HL-60 (cell line): Measurements from ENCODE around the gene LINS1.

Experiments used
- DNase-seq, 2 experiments: peaks; one replicate each; pipeline ENCODE4 v3.0.0-alpha.2; 2010 to 2020; ENCODE audit warnings: low read depth in 1 of 2, low spot score in 1 of 2
- H3K27ac ChIP-seq: fragments of 250-450 bp; sonication (Bioruptor Pico); replicated peaks from 2 replicates; pipeline ENCODE4 v1.5.1; 2020; ENCODE audit warnings: mild to moderate bottlenecking, moderate library complexity
- H3K27me3 ChIP-seq: fragments of 250-450 bp; sonication (Bioruptor Pico); 2 replicates; pipeline ENCODE4 v1.5.1; 2021; ENCODE audit warnings: mild to moderate bottlenecking, moderate library complexity; ENCODE audit not compliant: insufficient read depth, poor library complexity, severe bottlenecking
- H3K4me3 ChIP-seq: replicated peaks from 2 replicates; pipeline ENCODE4 v1.5.1; 2011; ENCODE audit warnings: mild to moderate bottlenecking, control low read depth, low read length; ENCODE audit not compliant: insufficient read depth
- CTCF ChIP-seq: IDR thresholded peaks from one replicate; pipeline ENCODE4 v1.5.1; 2011; ENCODE audit warnings: low read length, control low read depth, inconsistent platforms; ENCODE audit not compliant: insufficient read depth
- GABPA ChIP-seq: IDR thresholded peaks from 2 replicates; pipeline ENCODE4 v1.6.1; 2012; ENCODE audit warnings: low read depth
- POLR2AphosphoS5 ChIP-seq: IDR thresholded peaks from 2 replicates; pipeline ENCODE4 v1.6.1; 2012; ENCODE audit warnings: low read depth
- REST ChIP-seq: IDR thresholded peaks from 2 replicates; pipeline ENCODE4 v1.6.1; 2012; ENCODE audit warnings: low read depth; ENCODE audit not compliant: insufficient replicate concordance
- SPI1 ChIP-seq: IDR thresholded peaks from 2 replicates; pipeline ENCODE4 v1.6.1; 2012; ENCODE audit warnings: low read depth, mild to moderate bottlenecking, borderline replicate concordance

Gene LINS1

GRCh38 chr15:100648951-100649350 lies 47.0 kb upstream of the LINS1 start:
- TF ChIP-seq SPI1 (no peak), CTCF (no peak), GABPA (no peak), REST (no peak), POLR2AphosphoS5 (no peak)
- DNase-seq: no peak
- H3K4me3 ChIP-seq: no peak overlapping the region
- H3K27me3 ChIP-seq: no peaks in the 10 kb centered on the region
- H3K27ac ChIP-seq: no peak overlapping the region

- Histone ChIP-seq H3K4me3 (no peak overlapping the region), H3K27ac (no peak overlapping the region), H3K27me3 (no peaks in the 10 kb centered on the region)
- no peak for TF ChIP-seq GABPA
- no peak for TF ChIP-seq REST
- TF ChIP-seq SPI1: no peak
- no peak for TF ChIP-seq POLR2AphosphoS5
- TF ChIP-seq CTCF: no peak
- DNase-seq: no peak
Measured at GRCh38 chr15:100645671-100646070, 43.7 kb upstream of the LINS1 start.

- H3K27me3 ChIP-seq: no peaks in the 10 kb centered on the region
- H3K4me3 ChIP-seq: no peak overlapping the region
- no peak for TF ChIP-seq POLR2AphosphoS5
- TF ChIP-seq CTCF: no peak
- TF ChIP-seq SPI1: no peak
- H3K27ac ChIP-seq: peak overlapping the region; percentile 47
- no peak for DNase-seq
Measured at GRCh38 chr15:100642950-100643338, 41.0 kb upstream of the LINS1 start.

GRCh38 chr15:100642213-100642949 lies 40.4 kb upstream of the LINS1 start:
- no peak for TF ChIP-seq POLR2AphosphoS5
- TF ChIP-seq CTCF: no peak
- TF ChIP-seq GABPA: no peak
- TF ChIP-seq REST: no peak
- TF ChIP-seq SPI1: no peak
- Histone ChIP-seq H3K4me3 (no peak overlapping the region), H3K27me3 (no peaks in the 10 kb centered on the region), H3K27ac (peak overlapping the region; percentile 47)
- DNase-seq: no peak
